Measurements from ENCODE around the gene SORCS2.

GRCh38 chr4:7716010-7716721, 523.8 kb downstream of the SORCS2 start:
- TF ChIP-seq EZH2 (IDR thresholded peaks at IDR 0.05; ENCODE audit: insufficient read depth, low read length) (no peak), CTCF (IDR thresholded peaks at IDR 0.05; ENCODE audit: insufficient read depth, low read depth, low read length) (no peak)

Data from astrocyte (in vitro differentiated cells and primary cell).